ENCODE results near the gene INPP5F.

Gene INPP5F

DNA sequence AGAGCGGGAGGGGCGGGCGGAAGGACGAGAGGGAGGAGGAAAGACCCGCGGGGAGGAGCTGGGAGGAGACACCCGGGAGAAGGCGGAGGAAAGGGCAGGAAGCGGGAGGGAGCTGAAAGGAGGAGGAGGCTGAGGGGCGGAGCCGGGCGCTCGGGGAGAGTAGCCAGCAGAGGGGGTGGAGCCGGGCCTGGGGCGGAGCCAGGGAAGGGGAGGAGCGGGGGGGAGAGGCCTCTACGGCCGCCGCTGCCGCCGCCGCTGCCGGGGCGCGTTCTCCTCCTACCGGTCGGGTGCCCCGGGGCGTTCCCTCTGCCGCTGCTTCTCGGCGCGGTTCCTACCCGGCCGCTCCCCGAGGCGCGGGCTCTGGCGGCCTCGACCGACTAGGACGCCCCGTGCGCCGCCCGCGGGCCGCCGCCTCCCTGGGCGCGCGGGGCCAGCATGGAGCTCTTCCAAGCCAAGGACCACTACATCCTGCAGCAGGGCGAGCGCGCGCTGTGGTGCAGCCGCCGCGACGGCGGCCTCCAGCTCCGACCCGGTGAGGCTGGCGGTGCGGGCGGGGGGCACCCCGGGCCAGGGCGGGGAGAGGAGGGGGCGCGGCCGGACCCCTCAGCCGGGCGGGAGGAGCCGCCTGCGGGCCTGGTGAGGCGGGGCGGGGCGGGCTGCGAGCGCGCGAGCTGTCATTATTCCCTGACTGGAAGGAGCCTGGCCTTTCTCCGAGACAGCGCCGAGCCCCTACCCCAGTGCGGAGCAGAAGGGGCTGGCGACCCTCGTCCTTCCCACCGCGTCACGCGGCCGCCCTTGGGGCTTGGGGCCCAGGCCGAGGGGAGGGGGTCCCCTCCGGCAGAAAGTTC, at the start of gene INPP5F:
INPP5F (plus strand) TSS at position 223 of the 848 bp plus-strand sequence; CDS start at position 436, 213 bp downstream.
- peak; percentile 99 for DNase-seq (ENCODE audit: low spot score)

DNA sequence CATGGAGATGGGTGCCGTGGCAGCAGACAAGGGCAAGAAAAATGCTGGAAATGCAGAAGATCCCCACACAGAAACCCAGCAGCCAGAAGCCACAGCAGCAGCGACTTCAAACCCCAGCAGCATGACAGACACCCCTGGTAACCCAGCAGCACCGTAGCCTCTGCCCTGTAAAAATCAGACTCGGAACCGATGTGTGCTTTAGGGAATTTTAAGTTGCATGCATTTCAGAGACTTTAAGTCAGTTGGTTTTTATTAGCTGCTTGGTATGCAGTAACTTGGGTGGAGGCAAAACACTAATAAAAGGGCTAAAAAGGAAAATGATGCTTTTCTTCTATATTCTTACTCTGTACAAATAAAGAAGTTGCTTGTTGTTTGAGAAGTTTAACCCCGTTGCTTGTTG, 48.7 kb upstream of the INPP5F start:
- no peak for DNase-seq (ENCODE audit: low spot score)

DNA sequence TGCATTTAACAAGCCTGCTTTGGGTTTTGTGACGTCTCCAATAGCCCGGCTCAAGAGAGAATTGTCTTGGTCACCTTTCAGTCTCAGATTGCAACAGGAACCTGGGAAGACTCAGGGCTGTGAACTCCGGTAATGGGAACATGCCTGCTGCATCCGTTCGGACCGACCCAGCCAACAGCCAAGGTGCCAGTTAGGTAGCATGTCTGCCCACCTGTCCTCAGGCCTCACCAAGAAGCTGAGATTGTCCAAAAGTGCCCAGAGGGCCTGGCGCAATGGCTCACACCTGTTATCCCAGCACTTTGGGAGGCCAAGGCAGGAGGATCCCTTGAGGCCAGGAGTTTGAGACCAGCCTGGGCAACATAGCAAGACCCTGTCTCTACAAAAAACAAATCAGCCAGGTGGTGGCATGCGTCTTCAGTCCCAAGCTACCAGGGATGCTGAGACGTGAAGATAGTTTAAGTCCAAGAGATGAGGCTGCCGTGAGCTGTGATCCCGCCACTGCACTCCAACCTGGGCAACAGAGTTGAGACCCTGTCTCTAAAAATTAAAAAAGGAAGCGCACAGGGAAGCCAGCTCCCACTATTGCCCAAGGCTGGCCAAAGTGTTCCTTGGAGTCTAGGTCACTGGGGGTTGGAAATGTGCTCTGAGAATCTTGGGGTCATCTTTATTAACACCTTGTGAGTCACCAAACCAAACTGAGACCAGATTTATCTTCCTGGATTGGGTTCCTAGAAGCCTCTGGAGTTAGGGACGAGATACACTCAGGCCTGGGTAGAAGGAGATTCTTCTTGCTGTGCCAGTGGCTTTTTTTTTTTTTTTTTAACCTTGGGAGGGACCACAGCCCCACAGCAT, 47.7 kb upstream of the INPP5F start:
- no peak for DNase-seq (ENCODE audit: low spot score)

DNA sequence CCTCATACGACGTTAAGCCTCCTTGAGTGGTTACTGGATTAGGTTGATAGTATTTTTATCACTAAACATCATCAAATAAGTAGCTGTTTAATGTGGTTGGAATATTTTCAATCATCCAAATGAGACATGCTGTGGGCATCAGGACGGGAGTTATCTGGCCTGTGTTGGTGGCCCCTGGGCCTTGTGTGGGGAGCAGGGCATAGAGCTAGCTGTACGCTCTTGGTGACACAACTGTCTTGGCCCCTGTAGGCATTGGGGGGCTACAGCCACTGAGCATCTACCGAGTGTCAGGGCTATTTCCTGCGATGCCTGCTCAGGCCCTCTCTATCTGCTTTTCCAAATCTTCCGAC, 46.4 kb upstream of the INPP5F start:
- no peak for DNase-seq (ENCODE audit: low spot score)

- DNase-seq (ENCODE audit: low spot score) = no peak
Observed at GRCh38 chr10:119680050-119680449, 45.8 kb upstream of the INPP5F start.

- DNase-seq (ENCODE audit: low spot score) = no peak
Observed at GRCh38 chr10:119680650-119681081, 45.2 kb upstream of the INPP5F start.

DNA sequence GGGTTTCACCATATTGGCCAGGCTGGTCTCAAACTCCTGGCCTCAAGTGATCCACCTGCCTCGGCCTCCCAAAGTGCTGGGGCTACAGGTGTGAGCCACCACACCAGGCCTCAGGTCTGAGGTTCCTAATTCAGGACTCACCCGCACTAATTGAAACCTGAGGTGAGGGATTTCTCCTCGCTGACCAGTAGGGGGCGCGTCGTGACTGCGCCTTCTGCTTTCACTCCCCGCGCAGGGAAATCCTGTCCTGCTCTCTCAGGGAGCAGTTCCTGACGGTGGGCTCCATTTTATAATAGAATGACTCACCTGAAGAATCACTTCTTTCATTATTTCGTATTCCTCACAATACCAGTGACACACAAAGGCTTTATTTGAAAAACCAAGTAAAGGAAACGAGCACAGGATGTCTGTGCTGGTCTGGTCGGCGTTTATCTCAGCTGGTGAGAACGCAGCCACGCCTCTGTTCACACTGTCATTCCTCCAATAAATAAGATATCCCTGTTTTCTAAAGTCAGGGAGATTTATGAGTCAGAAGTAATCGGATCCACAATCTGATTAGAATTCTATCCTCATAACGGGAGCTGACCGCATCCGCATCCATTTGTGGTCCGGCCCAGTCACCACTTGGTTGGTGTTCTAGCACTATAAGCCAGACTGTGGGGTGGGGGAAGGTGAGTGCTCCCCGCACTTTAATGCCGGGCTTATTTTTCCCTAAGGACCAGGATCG, 39.2 kb upstream of the INPP5F start:
- peak; percentile 92 for DNase-seq (ENCODE audit: low spot score)

DNA sequence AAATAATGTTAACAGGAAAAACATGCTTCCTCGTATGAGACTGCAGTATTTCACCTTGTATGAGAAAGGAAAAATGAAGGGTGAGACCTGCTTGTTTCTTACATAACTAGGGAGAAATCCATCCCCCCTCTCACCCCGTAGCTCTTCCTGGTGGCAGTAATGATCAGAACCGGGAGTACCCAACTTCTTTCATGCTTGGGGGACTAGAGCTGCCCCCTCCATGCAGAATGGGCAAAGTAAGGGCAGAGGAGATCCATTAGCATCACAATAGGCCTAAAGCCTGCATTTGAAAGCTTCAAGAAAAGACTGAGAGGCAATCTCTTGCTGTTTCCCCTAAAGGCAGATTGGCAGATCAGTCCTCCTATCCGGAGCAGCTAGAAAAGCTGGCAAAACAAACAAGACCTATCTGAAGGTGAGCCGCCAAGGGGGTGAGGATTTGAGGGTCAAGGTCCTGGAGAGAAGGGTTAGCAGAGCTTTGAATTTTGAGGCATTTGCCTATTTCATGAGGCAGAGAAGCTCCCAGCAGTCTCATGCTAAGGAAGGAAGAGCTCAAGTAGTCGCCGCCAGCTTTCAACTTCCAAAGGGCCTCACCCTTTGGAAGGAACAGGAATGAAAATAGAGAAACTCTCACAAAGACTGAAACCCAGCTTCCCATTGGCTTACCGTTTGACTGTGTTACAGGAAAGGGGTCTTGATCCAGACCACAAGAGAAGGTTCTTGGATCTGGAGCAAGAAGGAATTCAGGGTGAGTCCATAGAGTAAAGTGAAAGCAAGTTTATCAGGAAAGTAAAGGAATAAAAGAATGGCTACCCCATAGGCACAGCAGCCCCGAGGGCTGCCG, 38.4 kb upstream of the INPP5F start:
- no peak for DNase-seq (ENCODE audit: low spot score)

- no peak for DNase-seq (ENCODE audit: low spot score)
Observed at GRCh38 chr10:119688033-119688508, 37.8 kb upstream of the INPP5F start.

DNA sequence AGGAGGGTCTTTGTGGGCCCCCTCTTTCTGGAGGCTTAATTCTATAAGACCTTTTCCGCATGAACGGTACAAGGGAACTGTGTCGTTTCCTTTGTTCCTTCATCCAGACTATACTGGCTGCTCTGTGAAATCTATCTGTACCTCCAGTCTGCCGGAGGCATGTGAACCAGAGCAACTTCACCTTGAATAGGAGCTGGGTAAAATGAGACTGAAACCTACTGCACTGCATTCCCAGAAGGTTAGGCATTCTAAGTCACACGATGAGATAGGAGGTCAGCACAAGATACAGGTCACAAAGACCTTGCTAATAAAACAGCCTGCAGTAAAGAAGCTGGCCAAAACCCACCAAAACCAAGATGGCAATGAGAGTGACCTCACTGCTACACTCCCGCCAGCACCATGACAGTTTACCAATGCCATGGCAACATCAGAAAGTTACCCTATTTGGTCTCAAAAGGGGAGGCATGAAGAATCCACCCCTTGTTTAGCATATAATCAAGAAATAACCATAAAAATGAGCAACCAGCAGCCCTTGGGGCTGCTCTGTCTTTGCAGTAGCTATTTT, 36.8 kb upstream of the INPP5F start:
- no peak for DNase-seq (ENCODE audit: low spot score)

DNA sequence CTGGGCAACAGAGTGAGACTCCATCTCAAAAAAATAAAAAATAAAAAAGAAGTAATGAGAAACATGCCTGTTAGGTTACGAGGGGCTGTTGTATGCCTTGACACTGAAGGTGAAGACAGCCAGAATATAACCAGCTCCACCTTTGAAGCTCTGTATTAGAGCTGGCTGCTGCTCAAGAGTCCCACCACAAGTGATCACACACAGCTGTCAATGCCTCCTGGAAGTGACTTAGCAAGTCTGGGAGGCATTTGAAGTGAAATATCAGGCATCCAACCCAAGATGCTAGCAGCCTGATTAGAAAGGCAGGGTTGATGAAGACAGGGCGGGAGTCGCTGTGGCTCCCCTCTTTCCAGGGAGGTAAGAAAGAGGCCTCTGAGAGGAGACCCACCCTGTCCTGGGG, 34.1 kb upstream of the INPP5F start:
- DNase-seq (ENCODE audit: low spot score) = no peak

GRCh38 chr10:119693262-119693957, 32.4 kb upstream of the INPP5F start:
- DNase-seq (ENCODE audit: low spot score) = no peak

- no peak for DNase-seq (ENCODE audit: low spot score)
Observed at GRCh38 chr10:119694608-119695007, 31.2 kb upstream of the INPP5F start.

- DNase-seq (ENCODE audit: low spot score) = no peak
Observed at GRCh38 chr10:119700321-119700954, 25.4 kb upstream of the INPP5F start.

- no peak for DNase-seq (ENCODE audit: low spot score)
Observed at GRCh38 chr10:119701861-119702260, 24.0 kb upstream of the INPP5F start.

GRCh38 chr10:119702583-119702982, 23.3 kb upstream of the INPP5F start:
- no peak for DNase-seq (ENCODE audit: low spot score)

DNA sequence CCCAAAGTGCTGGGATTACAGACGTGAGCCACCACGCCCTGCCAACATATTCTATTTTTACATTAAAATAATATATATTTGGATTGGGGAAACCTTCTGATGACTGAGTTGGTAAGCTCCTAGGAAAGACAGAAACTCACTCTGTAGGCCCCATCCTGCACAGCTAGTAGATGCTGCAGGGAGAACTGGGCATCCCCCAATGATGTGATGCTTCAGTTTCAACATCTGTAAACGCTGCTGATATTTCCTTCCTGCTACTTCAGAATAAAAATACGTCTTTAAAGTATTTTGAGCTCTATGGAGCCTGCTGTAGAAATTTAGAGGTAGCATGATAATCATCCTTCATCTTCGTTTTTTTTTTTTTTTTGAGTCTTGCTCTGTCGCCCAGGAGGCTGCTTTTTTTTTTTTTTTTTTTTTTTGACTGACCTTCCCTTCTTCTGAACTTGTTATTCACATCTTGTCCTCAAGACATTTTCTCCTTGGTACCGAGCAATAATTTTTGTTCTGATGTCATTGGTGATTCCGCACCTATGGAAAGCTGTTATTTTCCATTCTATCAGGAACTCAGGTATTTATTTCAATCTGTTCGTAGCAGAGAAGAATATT, 21.8 kb upstream of the INPP5F start:
- no peak for DNase-seq (ENCODE audit: low spot score)

DNA sequence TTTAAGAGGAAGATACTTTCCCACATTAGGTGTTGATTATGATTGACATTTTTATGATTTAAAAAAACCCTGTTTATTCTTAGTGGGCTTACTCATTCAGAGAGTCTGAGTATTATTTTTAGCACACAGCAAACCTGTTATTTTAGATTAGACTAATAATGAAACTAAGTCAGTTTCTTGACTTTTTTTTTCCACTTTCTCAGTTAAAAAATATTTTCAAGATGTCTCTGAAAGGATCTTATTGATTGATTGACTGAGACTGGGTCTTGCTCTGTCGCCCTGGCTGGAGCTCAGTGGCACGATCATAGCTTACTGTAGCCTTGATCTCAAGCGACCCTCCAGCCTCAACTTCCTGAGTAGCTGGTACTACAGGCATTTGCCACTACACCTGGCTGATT, 20.4 kb upstream of the INPP5F start:
- DNase-seq (ENCODE audit: low spot score) = no peak

DNA sequence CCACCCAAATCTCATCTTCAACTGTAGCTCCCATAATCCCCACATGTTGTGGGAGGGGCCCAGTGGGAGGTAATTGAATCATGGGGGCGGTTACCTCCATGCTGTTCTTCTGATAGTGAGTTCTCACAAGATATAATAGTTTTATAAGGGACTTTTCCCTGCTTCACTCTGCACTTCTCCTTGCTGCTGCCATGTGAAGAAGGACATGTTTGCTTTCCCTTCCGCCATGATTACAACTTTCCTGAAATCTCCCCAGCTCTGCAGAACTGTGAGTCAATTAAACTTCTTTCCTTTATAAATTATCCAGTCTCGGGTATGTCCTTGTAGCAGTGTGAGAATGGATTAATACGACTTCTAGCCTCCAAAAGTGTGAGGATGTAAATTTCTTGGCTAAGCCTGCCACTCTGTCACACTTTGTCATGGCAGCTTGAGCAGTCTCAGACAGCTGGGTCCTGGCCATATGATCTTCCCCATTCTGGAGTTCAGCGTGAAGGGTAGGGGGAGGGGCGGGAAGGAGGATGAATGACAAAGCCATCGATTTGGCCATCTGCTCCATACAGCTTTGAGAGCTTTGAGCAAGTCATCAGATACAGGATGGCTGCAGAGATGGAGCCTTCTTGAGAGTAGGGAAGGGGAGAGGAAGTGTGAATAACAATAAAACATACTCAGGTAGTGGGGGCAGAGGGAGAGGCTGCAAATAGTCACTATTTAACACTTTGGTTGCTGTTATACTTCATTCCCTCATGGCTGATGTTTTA, 19.1 kb upstream of the INPP5F start:
- no peak for DNase-seq (ENCODE audit: low spot score)
